ENCODE measurements around the gene TEX29. TPM values are rescaled to one million over a fixed set of nuclear protein-coding genes. Genes with fewer than 3 reads are reported as not detected.

TEX29 gene
- total and polyA plus RNA-seq, 10 of the 15 experiments (the other 5 are each of a cell fraction or from before 2014, with no cell fraction given): 0.14 to 0.30 (median 0.22) TPM; not detected in 7

DNA sequence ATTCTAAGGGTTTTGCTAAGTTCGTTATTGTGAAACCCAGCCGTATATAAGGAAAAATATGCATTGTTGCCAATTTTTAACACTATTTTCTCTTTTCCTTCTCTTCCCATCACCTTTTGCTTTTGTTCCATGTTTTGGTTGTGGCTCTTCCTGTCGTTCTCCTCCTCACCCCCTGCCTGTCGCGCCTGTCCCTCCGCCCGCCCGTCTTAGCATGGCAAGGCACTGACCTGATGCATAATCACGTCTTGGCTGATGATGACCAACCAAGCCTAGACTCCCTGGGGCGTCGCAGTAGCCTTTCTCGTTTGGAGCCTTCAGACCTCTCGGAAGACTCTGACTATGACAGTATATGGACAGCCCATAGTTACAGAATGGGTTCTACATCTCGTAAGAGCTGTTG lies 28.5 kb upstream of the TEX29 start:
- in situ Hi-C loops (cut with MboI) (no loop called here), intact Hi-C loops (cut with micrococcal nuclease; ENCODE audit: unreplicated experiment) (no loop called here)
- H2AFZ ChIP-seq (ENCODE audit: control insufficient read depth, low read depth, low read length): no peak overlapping the region
- no peaks in the 10 kb centered on the region; the same call in 1 of the 2 replicates for H4K20me1 ChIP-seq (ENCODE audit: control insufficient read depth, insufficient read depth)
- ChIA-PET SMC1A (ENCODE audit: uncharacterized antibody, unreplicated experiment) (interaction anchor here (1.0 kb wide), 1 partner anchor 224 kb away, joined by 4 read pairs; no protein-coding TSS in a partner anchor), CTCF (no interaction called here), POLR2A (no interaction called here), RAD21 (ENCODE audit: unreplicated experiment) (no interaction called here)
- BruUV-seq (replicated peaks): no TSS peak
- no peak overlapping the region for H3K4me2 ChIP-seq (ENCODE audit: control insufficient read depth, insufficient read depth)
- WGBS (ENCODE audit: insufficient coverage, insufficient replicate concordance, low lambda C conversion rate, missing lambda C conversion rate): 98% methylated on average over 14 of the region's 14 CpGs
- no peaks in the 10 kb centered on the region for H3K27me3 ChIP-seq (replicated peaks in 1 of 2; ENCODE audit: control insufficient read depth in 2 of 2, insufficient read depth in 2 of 2, low read length in 1 of 2)
- no peak overlapping the region for H3K27ac ChIP-seq (ENCODE audit: control insufficient read depth, insufficient read depth)
- H3K4me1 ChIP-seq (ENCODE audit: control insufficient read depth, insufficient read depth, low read length): peaks cover 7% of the 10 kb centered on the region
- DNase-seq (ENCODE audit: low read depth, low spot score) (no peak), FAIRE-seq (no peak), ATAC-seq (no peak)
- H3K36me3 ChIP-seq (ENCODE audit: control insufficient read depth in 2 of 2, insufficient read depth in 2 of 2, low read length in 1 of 2): peaks cover 14 to 34% of the 10 kb centered on the region in 2 experiments
- H3K9me3 ChIP-seq (replicated peaks; ENCODE audit: control insufficient read depth, insufficient read depth, low read length): no peaks in the 10 kb centered on the region
- H3K4me3 ChIP-seq: no peak overlapping the region
- no peak overlapping the region for H3K9ac ChIP-seq (ENCODE audit: control insufficient read depth, insufficient read depth, low read length)
- no peaks in the 10 kb centered on the region for H3K79me2 ChIP-seq (ENCODE audit: control insufficient read depth, insufficient read depth, low read length)
- TF ChIP-seq, protein P1, sequence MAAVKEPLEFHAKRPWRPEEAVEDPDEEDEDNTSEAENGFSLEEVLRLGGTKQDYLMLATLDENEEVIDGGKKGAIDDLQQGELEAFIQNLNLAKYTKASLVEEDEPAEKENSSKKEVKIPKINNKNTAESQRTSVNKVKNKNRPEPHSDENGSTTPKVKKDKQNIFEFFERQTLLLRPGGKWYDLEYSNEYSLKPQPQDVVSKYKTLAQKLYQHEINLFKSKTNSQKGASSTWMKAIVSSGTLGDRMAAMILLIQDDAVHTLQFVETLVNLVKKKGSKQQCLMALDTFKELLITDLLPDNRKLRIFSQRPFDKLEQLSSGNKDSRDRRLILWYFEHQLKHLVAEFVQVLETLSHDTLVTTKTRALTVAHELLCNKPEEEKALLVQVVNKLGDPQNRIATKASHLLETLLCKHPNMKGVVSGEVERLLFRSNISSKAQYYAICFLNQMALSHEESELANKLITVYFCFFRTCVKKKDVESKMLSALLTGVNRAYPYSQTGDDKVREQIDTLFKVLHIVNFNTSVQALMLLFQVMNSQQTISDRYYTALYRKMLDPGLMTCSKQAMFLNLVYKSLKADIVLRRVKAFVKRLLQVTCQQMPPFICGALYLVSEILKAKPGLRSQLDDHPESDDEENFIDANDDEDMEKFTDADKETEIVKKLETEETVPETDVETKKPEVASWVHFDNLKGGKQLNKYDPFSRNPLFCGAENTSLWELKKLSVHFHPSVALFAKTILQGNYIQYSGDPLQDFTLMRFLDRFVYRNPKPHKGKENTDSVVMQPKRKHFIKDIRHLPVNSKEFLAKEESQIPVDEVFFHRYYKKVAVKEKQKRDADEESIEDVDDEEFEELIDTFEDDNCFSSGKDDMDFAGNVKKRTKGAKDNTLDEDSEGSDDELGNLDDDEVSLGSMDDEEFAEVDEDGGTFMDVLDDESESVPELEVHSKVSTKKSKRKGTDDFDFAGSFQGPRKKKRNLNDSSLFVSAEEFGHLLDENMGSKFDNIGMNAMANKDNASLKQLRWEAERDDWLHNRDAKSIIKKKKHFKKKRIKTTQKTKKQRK (IDR thresholded peaks at IDR 0.05; ENCODE audit: low read depth, low read length): no peak
- no peak for TF ChIP-seq ZNF622 (IDR thresholded peaks at IDR 0.05)
- no peak for TF ChIP-seq GATAD2B (conservative IDR thresholded peaks at IDR 0.05; ENCODE audit: low read depth)
- no peak for TF ChIP-seq CHD2 (IDR thresholded peaks at IDR 0.05; ENCODE audit: borderline replicate concordance, low read depth, low read length)
- TF ChIP-seq, protein P2, sequence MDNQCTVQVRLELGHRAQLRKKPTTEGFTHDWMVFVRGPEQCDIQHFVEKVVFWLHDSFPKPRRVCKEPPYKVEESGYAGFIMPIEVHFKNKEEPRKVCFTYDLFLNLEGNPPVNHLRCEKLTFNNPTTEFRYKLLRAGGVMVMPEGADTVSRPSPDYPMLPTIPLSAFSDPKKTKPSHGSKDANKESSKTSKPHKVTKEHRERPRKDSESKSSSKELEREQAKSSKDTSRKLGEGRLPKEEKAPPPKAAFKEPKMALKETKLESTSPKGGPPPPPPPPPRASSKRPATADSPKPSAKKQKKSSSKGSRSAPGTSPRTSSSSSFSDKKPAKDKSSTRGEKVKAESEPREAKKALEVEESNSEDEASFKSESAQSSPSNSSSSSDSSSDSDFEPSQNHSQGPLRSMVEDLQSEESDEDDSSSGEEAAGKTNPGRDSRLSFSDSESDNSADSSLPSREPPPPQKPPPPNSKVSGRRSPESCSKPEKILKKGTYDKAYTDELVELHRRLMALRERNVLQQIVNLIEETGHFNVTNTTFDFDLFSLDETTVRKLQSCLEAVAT (IDR thresholded peaks at IDR 0.05): no peak
- TF ChIP-seq POLR2AphosphoS2 (IDR thresholded peaks at IDR 0.05; ENCODE audit: low read depth, low read length): no peak
- TF ChIP-seq ESRRA (IDR thresholded peaks at IDR 0.05; ENCODE audit: low read length): no peak
- TF ChIP-seq, protein P3, sequence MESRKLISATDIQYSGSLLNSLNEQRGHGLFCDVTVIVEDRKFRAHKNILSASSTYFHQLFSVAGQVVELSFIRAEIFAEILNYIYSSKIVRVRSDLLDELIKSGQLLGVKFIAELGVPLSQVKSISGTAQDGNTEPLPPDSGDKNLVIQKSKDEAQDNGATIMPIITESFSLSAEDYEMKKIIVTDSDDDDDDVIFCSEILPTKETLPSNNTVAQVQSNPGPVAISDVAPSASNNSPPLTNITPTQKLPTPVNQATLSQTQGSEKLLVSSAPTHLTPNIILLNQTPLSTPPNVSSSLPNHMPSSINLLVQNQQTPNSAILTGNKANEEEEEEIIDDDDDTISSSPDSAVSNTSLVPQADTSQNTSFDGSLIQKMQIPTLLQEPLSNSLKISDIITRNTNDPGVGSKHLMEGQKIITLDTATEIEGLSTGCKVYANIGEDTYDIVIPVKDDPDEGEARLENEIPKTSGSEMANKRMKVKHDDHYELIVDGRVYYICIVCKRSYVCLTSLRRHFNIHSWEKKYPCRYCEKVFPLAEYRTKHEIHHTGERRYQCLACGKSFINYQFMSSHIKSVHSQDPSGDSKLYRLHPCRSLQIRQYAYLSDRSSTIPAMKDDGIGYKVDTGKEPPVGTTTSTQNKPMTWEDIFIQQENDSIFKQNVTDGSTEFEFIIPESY (IDR thresholded peaks at IDR 0.05): no peak
- TF ChIP-seq ZNF274 (IDR thresholded peaks at IDR 0.05; ENCODE audit: insufficient read depth, insufficient read length): no peak
- TF ChIP-seq SREBF1 (IDR thresholded peaks at IDR 0.05; ENCODE audit: low read length): no peak
- TF ChIP-seq EZH2 (IDR thresholded peaks at IDR 0.05; ENCODE audit: borderline replicate concordance, control insufficient read depth, low read depth, low read length): no peak
- TF ChIP-seq HDGF (IDR thresholded peaks at IDR 0.05): no peak
- TF ChIP-seq IRF4 (IDR thresholded peaks at IDR 0.05; ENCODE audit: low read depth, low read length): no peak
- TF ChIP-seq TAF1 (IDR thresholded peaks at IDR 0.05; ENCODE audit: borderline replicate concordance, low read depth, low read length): no peak
- TF ChIP-seq, protein P4, sequence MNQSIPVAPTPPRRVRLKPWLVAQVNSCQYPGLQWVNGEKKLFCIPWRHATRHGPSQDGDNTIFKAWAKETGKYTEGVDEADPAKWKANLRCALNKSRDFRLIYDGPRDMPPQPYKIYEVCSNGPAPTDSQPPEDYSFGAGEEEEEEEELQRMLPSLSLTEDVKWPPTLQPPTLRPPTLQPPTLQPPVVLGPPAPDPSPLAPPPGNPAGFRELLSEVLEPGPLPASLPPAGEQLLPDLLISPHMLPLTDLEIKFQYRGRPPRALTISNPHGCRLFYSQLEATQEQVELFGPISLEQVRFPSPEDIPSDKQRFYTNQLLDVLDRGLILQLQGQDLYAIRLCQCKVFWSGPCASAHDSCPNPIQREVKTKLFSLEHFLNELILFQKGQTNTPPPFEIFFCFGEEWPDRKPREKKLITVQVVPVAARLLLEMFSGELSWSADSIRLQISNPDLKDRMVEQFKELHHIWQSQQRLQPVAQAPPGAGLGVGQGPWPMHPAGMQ (IDR thresholded peaks at IDR 0.05; ENCODE audit: borderline replicate concordance): no peak

Data from GM12878 (cell line).